Measurements from ENCODE around the gene NUB1. TPM values are rescaled to one million over a fixed set of nuclear protein-coding genes. Genes with fewer than 3 reads are reported as not detected.

Gene NUB1
- total RNA-seq, 1 donor from 2014 or later, result 61.7 TPM

- peaks cover 15% of the 10 kb centered on the region for H3K4me1 ChIP-seq
- peaks cover 5% of the 10 kb centered on the region for H4K20me1 ChIP-seq (ENCODE audit: low read depth)
- peaks cover 16% of the 10 kb centered on the region for H3F3A ChIP-seq (ENCODE audit: low read depth)
- Mint-ChIP-seq H3K27ac (no peak overlapping the region), H3K4me3 (no peak overlapping the region), H3K27me3 (ENCODE audit: insufficient read depth, low read depth) (peaks cover 18% of the 10 kb centered on the region), H3K36me3 (peaks cover 2% of the 10 kb centered on the region), H3K4me1 (peaks cover 25% of the 10 kb centered on the region), H3K9me3 (peaks cover 7% of the 10 kb centered on the region)
- H3K27ac ChIP-seq, result no peak overlapping the region
- H3K9ac ChIP-seq, result no peak overlapping the region
- no peaks in the 10 kb centered on the region for H3K79me2 ChIP-seq (ENCODE audit: low read depth)
- no peak overlapping the region for H3K4me2 ChIP-seq
- no peak for DNase-seq (ENCODE audit: low spot score)
- H2AFZ ChIP-seq (replicated peaks), result no peak overlapping the region
- peaks cover 96% of the 10 kb centered on the region for H3K27me3 ChIP-seq
- H3K9me3 ChIP-seq (ENCODE audit: low read depth), result no peaks in the 10 kb centered on the region
- no peak for TF ChIP-seq CTCF (IDR thresholded peaks at IDR 0.05)
- TF ChIP-seq EZH2phosphoT487 (IDR thresholded peaks at IDR 0.05), result no peak
- no peak for TF ChIP-seq EZH2 (IDR thresholded peaks at IDR 0.05)
- no peak overlapping the region for H3K4me3 ChIP-seq
- H3K36me3 ChIP-seq, result no peaks in the 10 kb centered on the region
These were observed 71.6 kb downstream of the NUB1 start for GRCh38 chr7:151413241-151413640.

GRCh38 chr7:151415375-151416105, 73.9 kb downstream of the NUB1 start:
- Mint-ChIP-seq H3K4me3 (no peak overlapping the region), H3K4me1 (peaks cover 18% of the 10 kb centered on the region), H3K27ac (no peak overlapping the region), H3K9me3 (peaks cover 16% of the 10 kb centered on the region), H3K36me3 (no peaks in the 10 kb centered on the region), H3K27me3 (ENCODE audit: insufficient read depth, low read depth) (peaks cover 13% of the 10 kb centered on the region)
- Histone ChIP-seq H3K4me1 (peaks cover 9% of the 10 kb centered on the region), H3F3A (ENCODE audit: low read depth) (peaks cover 8% of the 10 kb centered on the region), H3K4me3 (no peak overlapping the region), H3K9me3 (ENCODE audit: low read depth) (no peaks in the 10 kb centered on the region), H3K79me2 (ENCODE audit: low read depth) (no peaks in the 10 kb centered on the region), H2AFZ (replicated peaks) (no peak overlapping the region), H4K20me1 (ENCODE audit: low read depth) (no peaks in the 10 kb centered on the region), H3K36me3 (no peaks in the 10 kb centered on the region), H3K27ac (no peak overlapping the region), H3K27me3 (peaks cover 73% of the 10 kb centered on the region), H3K9ac (no peak overlapping the region), H3K4me2 (no peak overlapping the region)
- no peak for TF ChIP-seq CTCF (IDR thresholded peaks at IDR 0.05)
- TF ChIP-seq EZH2phosphoT487 (IDR thresholded peaks at IDR 0.05), result no peak
- no peak for TF ChIP-seq EZH2 (IDR thresholded peaks at IDR 0.05)
- DNase-seq (ENCODE audit: low spot score), result no peak

GRCh38 chr7:151416112-151416940, 74.7 kb downstream of the NUB1 start:
- H3K36me3 Mint-ChIP-seq, result no peaks in the 10 kb centered on the region
- H3F3A ChIP-seq (ENCODE audit: low read depth), result no peaks in the 10 kb centered on the region
- no peak for TF ChIP-seq EZH2phosphoT487 (IDR thresholded peaks at IDR 0.05)
- TF ChIP-seq CTCF (IDR thresholded peaks at IDR 0.05), result no peak
- TF ChIP-seq EZH2 (IDR thresholded peaks at IDR 0.05), result no peak
- no peaks in the 10 kb centered on the region for H3K36me3 ChIP-seq
- H3K4me2 ChIP-seq, result no peak overlapping the region
- H3K4me3 ChIP-seq, result no peak overlapping the region
- H3K79me2 ChIP-seq (ENCODE audit: low read depth), result no peaks in the 10 kb centered on the region
- no peak overlapping the region for H3K27ac ChIP-seq
- peaks cover 19% of the 10 kb centered on the region for H3K9me3 Mint-ChIP-seq
- no peak overlapping the region for H3K4me3 Mint-ChIP-seq
- H3K27me3 ChIP-seq, result peaks cover 65% of the 10 kb centered on the region
- H3K9me3 ChIP-seq (ENCODE audit: low read depth), result no peaks in the 10 kb centered on the region
- H3K9ac ChIP-seq, result no peak overlapping the region
- no peak overlapping the region for H2AFZ ChIP-seq (replicated peaks)
- peaks cover 2% of the 10 kb centered on the region for H3K4me1 ChIP-seq
- H4K20me1 ChIP-seq (ENCODE audit: low read depth), result no peaks in the 10 kb centered on the region
- peaks cover 9% of the 10 kb centered on the region for H3K27me3 Mint-ChIP-seq (ENCODE audit: insufficient read depth, low read depth)
- DNase-seq (ENCODE audit: low spot score), result no peak
- peaks cover 12% of the 10 kb centered on the region for H3K4me1 Mint-ChIP-seq
- no peak overlapping the region for H3K27ac Mint-ChIP-seq
